Neural cell (in vitro differentiated cells): ENCODE results near the gene C11orf21.

Experiments
- CTCF ChIP-seq: fragments of 450-650 bp; IDR thresholded peaks from 2 replicates; pipeline ENCODE4 v1.5.1; 2014; ENCODE audit warnings: antibody characterized with exemption, mild to moderate bottlenecking, moderate library complexity; ENCODE audit not compliant: poor library complexity, severe bottlenecking
- EP300 ChIP-seq: fragments of 450-650 bp; conservative IDR thresholded peaks from 2 replicates; pipeline ENCODE4 v1.6.1; 2014; ENCODE audit warnings: antibody characterized with exemption, mild to moderate bottlenecking, moderate library complexity; ENCODE audit not compliant: poor library complexity, severe bottlenecking
- EZH2 ChIP-seq: fragments of 200-600, 300-800 bp; shearing (Covaris generic), sonication (generic); IDR thresholded peaks from 2 replicates; pipeline ENCODE4 v1.6.1; 2014; ENCODE audit warnings: antibody characterized with exemption, low read length, borderline replicate concordance, mild to moderate bottlenecking; ENCODE audit not compliant: insufficient read depth, poor library complexity, severe bottlenecking
- MXI1 ChIP-seq: fragments of 450-650 bp; conservative IDR thresholded peaks from 2 replicates; pipeline ENCODE4 v1.6.1; 2014; ENCODE audit warnings: antibody characterized with exemption, mild to moderate bottlenecking; ENCODE audit not compliant: poor library complexity, severe bottlenecking
- POLR2AphosphoS5 ChIP-seq: IDR thresholded peaks from 2 replicates; pipeline ENCODE4 v1.6.1; 2012
- RAD21 ChIP-seq: fragments of 450-650 bp; conservative IDR thresholded peaks from 2 replicates; pipeline ENCODE4 v1.6.1; 2014; ENCODE audit warnings: antibody characterized with exemption, mild to moderate bottlenecking, moderate library complexity
- REST ChIP-seq: IDR thresholded peaks from 2 replicates; pipeline ENCODE4 v1.6.1; 2012; ENCODE audit warnings: borderline replicate concordance
- SMC3 ChIP-seq: fragments of 450-650 bp; conservative IDR thresholded peaks from 2 replicates; pipeline ENCODE4 v1.6.1; 2014; ENCODE audit warnings: antibody characterized with exemption, mild to moderate bottlenecking, moderate library complexity; ENCODE audit not compliant: poor library complexity
- TAF1 ChIP-seq: IDR thresholded peaks from 2 replicates; pipeline ENCODE4 v1.6.1; 2012; ENCODE audit warnings: low read depth

DNA sequence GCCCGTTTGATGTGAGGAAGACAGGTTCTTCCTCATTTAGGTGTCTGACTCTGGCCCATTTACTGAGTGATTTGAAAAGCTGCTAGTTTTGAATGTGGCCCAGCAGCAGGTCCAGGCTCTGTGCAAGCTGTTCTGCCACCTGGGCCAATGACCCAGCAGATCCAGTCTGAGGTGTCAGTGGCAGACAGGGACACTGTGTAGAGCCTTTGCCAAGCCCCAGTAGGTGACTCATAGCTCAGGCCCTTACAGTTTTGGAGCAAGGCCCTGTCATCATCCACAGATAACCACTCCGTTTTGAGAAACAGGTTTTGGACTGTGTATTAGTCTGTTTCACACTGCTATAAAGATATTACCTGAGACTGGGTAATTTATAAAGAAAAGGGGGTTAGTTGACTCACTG lies 24.0 kb upstream of the C11orf21 start:
- TF ChIP-seq EP300 (no peak), MXI1 (no peak), POLR2AphosphoS5 (no peak), RAD21 (no peak), REST (no peak), CTCF (no peak), EZH2 (no peak), TAF1 (no peak), SMC3 (no peak)
